Vagina (tissue), 2 donors: ENCODE data around the gene TGM4.

Experiments used
- POLR2AphosphoS5 ChIP-seq, 2 donors: sonication (generic); formaldehyde crosslinking; IDR thresholded peaks; one replicate each; pipeline ENCODE4 v1.9.0; 2017; ENCODE audit warnings: antibody characterized with exemption in 2 of 2, mild to moderate bottlenecking in 2 of 2, low read depth in 1 of 2; ENCODE audit not compliant: insufficient read depth in 1 of 2
- TF ChIP-seq, protein P1 (sequence below), 3 experiments: fragments of 450-650 bp in 2 of 3; fragments of 200-600 bp in 1 of 3; sonication (generic) in 1 of 3; IDR thresholded peaks; one replicate each; pipeline ENCODE4 v1.5.1; 2017 to 2019; ENCODE audit warnings: antibody characterized with exemption in 3 of 3, mild to moderate bottlenecking in 2 of 3, moderate library complexity in 2 of 3

DNA sequence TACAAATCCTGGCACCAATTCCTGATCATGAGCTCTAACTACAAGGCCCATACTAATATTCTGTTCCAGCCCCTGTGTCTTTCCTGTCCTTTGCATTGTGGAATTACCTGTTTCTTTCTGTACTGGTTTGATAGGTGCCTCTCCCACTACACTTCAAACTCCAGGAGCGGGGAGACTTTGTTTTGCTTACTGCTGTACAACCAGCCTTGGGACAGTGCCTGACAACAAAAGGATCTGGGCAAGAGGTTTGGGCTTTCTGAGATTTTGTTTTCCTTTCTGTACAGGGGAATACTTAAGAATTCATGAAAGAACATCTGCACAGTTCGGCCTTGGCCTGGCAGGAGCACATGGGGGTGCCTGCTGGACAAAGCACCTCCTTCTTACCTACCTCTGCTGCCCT, 56.5 kb downstream of the TGM4 start:
- no peak for TF ChIP-seq POLR2AphosphoS5 (IDR thresholded peaks at IDR 0.05; ENCODE audit: insufficient read depth in 1 of 2, low read depth in 1 of 2)
- TF ChIP-seq, protein P1, sequence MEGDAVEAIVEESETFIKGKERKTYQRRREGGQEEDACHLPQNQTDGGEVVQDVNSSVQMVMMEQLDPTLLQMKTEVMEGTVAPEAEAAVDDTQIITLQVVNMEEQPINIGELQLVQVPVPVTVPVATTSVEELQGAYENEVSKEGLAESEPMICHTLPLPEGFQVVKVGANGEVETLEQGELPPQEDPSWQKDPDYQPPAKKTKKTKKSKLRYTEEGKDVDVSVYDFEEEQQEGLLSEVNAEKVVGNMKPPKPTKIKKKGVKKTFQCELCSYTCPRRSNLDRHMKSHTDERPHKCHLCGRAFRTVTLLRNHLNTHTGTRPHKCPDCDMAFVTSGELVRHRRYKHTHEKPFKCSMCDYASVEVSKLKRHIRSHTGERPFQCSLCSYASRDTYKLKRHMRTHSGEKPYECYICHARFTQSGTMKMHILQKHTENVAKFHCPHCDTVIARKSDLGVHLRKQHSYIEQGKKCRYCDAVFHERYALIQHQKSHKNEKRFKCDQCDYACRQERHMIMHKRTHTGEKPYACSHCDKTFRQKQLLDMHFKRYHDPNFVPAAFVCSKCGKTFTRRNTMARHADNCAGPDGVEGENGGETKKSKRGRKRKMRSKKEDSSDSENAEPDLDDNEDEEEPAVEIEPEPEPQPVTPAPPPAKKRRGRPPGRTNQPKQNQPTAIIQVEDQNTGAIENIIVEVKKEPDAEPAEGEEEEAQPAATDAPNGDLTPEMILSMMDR (IDR thresholded peaks at IDR 0.05) = no peak
